Measurements from ENCODE around the gene P4HA1.

GRCh38 chr10:73017955-73018480 is 78.6 kb downstream of the P4HA1 start:
- TF ChIP-seq, protein P1, sequence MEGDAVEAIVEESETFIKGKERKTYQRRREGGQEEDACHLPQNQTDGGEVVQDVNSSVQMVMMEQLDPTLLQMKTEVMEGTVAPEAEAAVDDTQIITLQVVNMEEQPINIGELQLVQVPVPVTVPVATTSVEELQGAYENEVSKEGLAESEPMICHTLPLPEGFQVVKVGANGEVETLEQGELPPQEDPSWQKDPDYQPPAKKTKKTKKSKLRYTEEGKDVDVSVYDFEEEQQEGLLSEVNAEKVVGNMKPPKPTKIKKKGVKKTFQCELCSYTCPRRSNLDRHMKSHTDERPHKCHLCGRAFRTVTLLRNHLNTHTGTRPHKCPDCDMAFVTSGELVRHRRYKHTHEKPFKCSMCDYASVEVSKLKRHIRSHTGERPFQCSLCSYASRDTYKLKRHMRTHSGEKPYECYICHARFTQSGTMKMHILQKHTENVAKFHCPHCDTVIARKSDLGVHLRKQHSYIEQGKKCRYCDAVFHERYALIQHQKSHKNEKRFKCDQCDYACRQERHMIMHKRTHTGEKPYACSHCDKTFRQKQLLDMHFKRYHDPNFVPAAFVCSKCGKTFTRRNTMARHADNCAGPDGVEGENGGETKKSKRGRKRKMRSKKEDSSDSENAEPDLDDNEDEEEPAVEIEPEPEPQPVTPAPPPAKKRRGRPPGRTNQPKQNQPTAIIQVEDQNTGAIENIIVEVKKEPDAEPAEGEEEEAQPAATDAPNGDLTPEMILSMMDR (IDR thresholded peaks at IDR 0.05; ENCODE audit: extremely low read depth in 1 of 2, insufficient read depth in 1 of 2, low read depth in 1 of 2, low read length in 2 of 2) = no peak
- TF ChIP-seq POLR2A (IDR thresholded peaks at IDR 0.05; ENCODE audit: low read depth, low read length) (no peak), EZH2 (IDR thresholded peaks at IDR 0.05; ENCODE audit: borderline replicate concordance, low read depth, low read length, severe bottlenecking) (no peak), MYC (IDR thresholded peaks at IDR 0.05; ENCODE audit: low read depth, low read length) (no peak), POLR2AphosphoS5 (IDR thresholded peaks at IDR 0.05; ENCODE audit: insufficient read depth, low read depth, low read length) (no peak)

Measured in endothelial cell of umbilical vein (primary cell).